SK-N-SH (cell line): ENCODE measurements around the gene ZMIZ1. TPM values are rescaled to one million over a fixed set of nuclear protein-coding genes. Genes with fewer than 3 reads are reported as not detected.

ENCODE experiments used
- CTCF ChIA-PET: fragments of 300-600, 350-600 bp; formaldehyde crosslinking; extraction: SDS; loops from one replicate; lab custom pipeline; 2021; lab: Yijun Ruan, JAX
- POLR2A ChIA-PET: fragments of 350-600 bp; sonication (Branson Sonifier 250); formaldehyde crosslinking; extraction: SDS; loops from one replicate; lab custom pipeline; 2020; ENCODE audit warnings: antibody characterized with exemption, inconsistent platforms; lab: Yijun Ruan, JAX
- DNase-seq: peaks from one replicate; pipeline ENCODE4 v3.0.0; 2012
- H2AFZ ChIP-seq: fragments of 200-600 bp; sonication (generic); 2 replicates; pipeline ENCODE4 v1.8.1; 2016; ENCODE audit warnings: antibody characterized with exemption, mild to moderate bottlenecking, low read depth
- H3F3A ChIP-seq: fragments of 200-600 bp; sonication (generic); replicated peaks from 2 replicates; pipeline ENCODE3; 2016; ENCODE audit warnings: antibody characterized with exemption, mild to moderate bottlenecking; ENCODE audit not compliant: insufficient read depth
- H3K27ac ChIP-seq, 2 experiments: fragments of 200-500 bp in 1 of 2; fragments of 200-600 bp in 1 of 2; sonication (Bioruptor generic) in 1 of 2; sonication (generic), shearing (Covaris generic) in 1 of 2; 2 replicates each; pipeline versions ENCODE4 v1.5.1 to v1.6.1; 2014 to 2016; ENCODE audit warnings: low read depth in 2 of 2, inconsistent platforms in 1 of 2, low read length in 1 of 2, mild to moderate bottlenecking in 1 of 2, mixed read lengths in 1 of 2
- H3K27me3 ChIP-seq: fragments of 200-600 bp; sonication (generic), shearing (Covaris generic); 2 replicates; pipeline ENCODE4 v1.6.1; 2016; ENCODE audit warnings: mixed run types; ENCODE audit not compliant: insufficient read depth
- H3K36me3 ChIP-seq, 2 experiments: fragments of 200-500 bp in 1 of 2; fragments of 200-600 bp in 1 of 2; sonication (Bioruptor generic) in 1 of 2; sonication (generic) in 1 of 2; replicated peaks in 1 of 2; 2 replicates each; pipeline versions ENCODE3 to v1.5.1; 2014 to 2016; ENCODE audit warnings: low read length in 1 of 2, mild to moderate bottlenecking in 1 of 2; ENCODE audit not compliant: insufficient read depth in 2 of 2, control insufficient read depth in 1 of 2
- H3K4me1 ChIP-seq, 2 experiments: fragments of 200-500 bp in 1 of 2; fragments of 200-600 bp in 1 of 2; sonication (Bioruptor generic) in 1 of 2; sonication (generic), shearing (Covaris generic) in 1 of 2; 2 replicates each; pipeline versions ENCODE4 v1.5.1 to v1.6.1; 2014 to 2016; ENCODE audit warnings: low read depth in 1 of 2, low read length in 1 of 2, mixed run types in 1 of 2; ENCODE audit not compliant: insufficient read depth in 2 of 2, control insufficient read depth in 1 of 2
- H3K4me2 ChIP-seq: fragments of 200-600 bp; sonication (generic), shearing (Covaris generic); 2 replicates; pipeline ENCODE4 v1.6.1; 2017; ENCODE audit warnings: mixed run types
- H3K4me3 ChIP-seq, 2 experiments: fragments of 200-500 bp in 1 of 2; fragments of 200-600 bp in 1 of 2; sonication (Bioruptor generic) in 1 of 2; sonication (generic), shearing (Covaris generic) in 1 of 2; 2 replicates each; pipeline versions ENCODE4 v1.5.1 to v1.8.1; 2014 to 2016; ENCODE audit warnings: low read depth in 2 of 2, inconsistent platforms in 1 of 2, low read length in 1 of 2, mild to moderate bottlenecking in 1 of 2, mixed read lengths in 1 of 2, moderate library complexity in 1 of 2
- H3K79me2 ChIP-seq: fragments of 200-600 bp; sonication (generic); 2 replicates; pipeline ENCODE4 v1.8.1; 2017; ENCODE audit warnings: mild to moderate bottlenecking; ENCODE audit not compliant: insufficient read depth
- H3K9ac ChIP-seq: fragments of 200-600 bp; sonication (generic); 2 replicates; pipeline ENCODE4 v1.6.1; 2017; ENCODE audit warnings: mixed run types
- H3K9me2 ChIP-seq: fragments of 200-600 bp; sonication (generic); 2 replicates; pipeline ENCODE4 v1.6.1; 2017; ENCODE audit warnings: mixed run types
- H3K9me3 ChIP-seq: fragments of 200-600 bp; sonication (generic); 2 replicates; pipeline ENCODE4 v1.6.1; 2017; ENCODE audit warnings: mixed run types, mild to moderate bottlenecking, moderate library complexity
- H4K20me1 ChIP-seq: fragments of 200-600 bp; sonication (generic); 2 replicates; pipeline ENCODE4 v1.6.1; 2017; ENCODE audit warnings: mild to moderate bottlenecking, mixed run types; ENCODE audit not compliant: insufficient read depth
- CTCF ChIP-seq: fragments of 200-600 bp; sonication (generic); IDR thresholded peaks from 2 replicates; pipeline ENCODE4 v1.6.1; 2017; ENCODE audit warnings: antibody characterized with exemption, mild to moderate bottlenecking, moderate library complexity
- EP300 ChIP-seq, 2 experiments: IDR thresholded peaks; 2 replicates each; pipeline versions ENCODE4 v1.4.0 to v1.6.1; 2012; ENCODE audit warnings: borderline replicate concordance in 1 of 2, low read depth in 1 of 2, low read length in 1 of 2
- FOSL2 ChIP-seq: IDR thresholded peaks from 2 replicates; pipeline ENCODE4 v1.4.0; 2012; ENCODE audit warnings: low read depth, mild to moderate bottlenecking, moderate library complexity, borderline replicate concordance
- FOXJ3 ChIP-seq: sonication (generic); formaldehyde crosslinking; IDR thresholded peaks from 2 replicates; pipeline ENCODE4 v1.5.1; 2020; ENCODE audit warnings: mild to moderate bottlenecking, missing genetic modification reagents
- FOXM1 ChIP-seq: IDR thresholded peaks from 2 replicates; pipeline ENCODE4 v1.4.0; 2012; ENCODE audit warnings: low read depth, mild to moderate bottlenecking
- GABPA ChIP-seq: IDR thresholded peaks from 2 replicates; pipeline ENCODE4 v1.4.0; 2012; ENCODE audit warnings: low read depth, mild to moderate bottlenecking
- GATA2 ChIP-seq: sonication (generic); formaldehyde crosslinking; IDR thresholded peaks from 2 replicates; pipeline ENCODE4 v1.5.0; 2020; ENCODE audit warnings: mild to moderate bottlenecking, missing genetic modification reagents
- MAX ChIP-seq: IDR thresholded peaks from 2 replicates; pipeline ENCODE4 v1.4.0; 2012; ENCODE audit warnings: low read depth
- MEF2A ChIP-seq: IDR thresholded peaks from 2 replicates; pipeline ENCODE4 v1.4.0; 2012; ENCODE audit warnings: low read depth, borderline replicate concordance
- NFIC ChIP-seq: IDR thresholded peaks from 2 replicates; pipeline ENCODE4 v1.4.0; 2012; ENCODE audit warnings: borderline replicate concordance
- PBX3 ChIP-seq: IDR thresholded peaks from 2 replicates; pipeline ENCODE4; 2012
- POLR2AphosphoS5 ChIP-seq: IDR thresholded peaks from 2 replicates; pipeline ENCODE4 v1.6.1; 2012; ENCODE audit warnings: low read depth, low read length
- RAD21 ChIP-seq: IDR thresholded peaks from 2 replicates; pipeline ENCODE4 v1.6.1; 2012; ENCODE audit warnings: mild to moderate bottlenecking, low read length
- RXRA ChIP-seq: IDR thresholded peaks from 2 replicates; pipeline ENCODE4 v1.4.0; 2012; ENCODE audit warnings: low read depth, mild to moderate bottlenecking, borderline replicate concordance
- TCF12 ChIP-seq: IDR thresholded peaks from 2 replicates; pipeline ENCODE4 v1.4.0; 2012
- TEAD4 ChIP-seq: IDR thresholded peaks from 2 replicates; pipeline ENCODE4 v1.4.0; 2012; ENCODE audit warnings: mild to moderate bottlenecking, borderline replicate concordance; ENCODE audit not compliant: insufficient read depth
- WGBS: methylation state at CpG from one replicate; pipeline ENCODE4 v1.1.6; 2017; ENCODE audit warnings: low lambda C conversion rate; 5-methylcytosine and 5-hydroxymethylcytosine counted together
- polyA plus RNA-seq, 3 experiments: library from polyadenylated mRNA; depleted of rRNA; stranded (reverse); fragments of >200 nt; gene quantifications; 2 replicates each; pipeline ENCODE4 v1.2.3, GENCODE V29; 2012

Gene ZMIZ1
- polyA plus RNA-seq, 1 of the 3 experiments (the other 2 are of a cell fraction), result 23.5 TPM

GRCh38 chr10:79108728-79109127, 40.0 kb downstream of the ZMIZ1 start:
- no peak overlapping the region for H3K4me3 ChIP-seq
- peaks cover 100% of the 10 kb centered on the region for H3K79me2 ChIP-seq
- H3K4me2 ChIP-seq, result no peak overlapping the region
- DNase-seq, result no peak
- H3K27me3 ChIP-seq, result no peaks in the 10 kb centered on the region
- H3K27ac ChIP-seq, result no peak overlapping the region; a peak in 2 of 4 replicates
- H4K20me1 ChIP-seq, result peaks cover 100% of the 10 kb centered on the region
- peaks cover 0 to 2% of the 10 kb centered on the region in 2 experiments for H3K36me3 ChIP-seq
- peaks cover 36% of the 10 kb centered on the region for H3F3A ChIP-seq
- H3K9me2 ChIP-seq, result no peaks in the 10 kb centered on the region
- TF ChIP-seq RAD21, result no peak
- no peak for TF ChIP-seq TEAD4
- no peak for TF ChIP-seq MEF2A
- TF ChIP-seq GATA2 (CRISPR knock-in tag), result no peak
- no peak for TF ChIP-seq FOXM1
- no peak for TF ChIP-seq FOXJ3 (CRISPR knock-in tag)
- H3K9me3 ChIP-seq, result no peaks in the 10 kb centered on the region
- no peak overlapping the region for H3K9ac ChIP-seq
- no peak overlapping the region for H2AFZ ChIP-seq
- H3K4me1 ChIP-seq, result peaks cover 52 to 96% of the 10 kb centered on the region in 2 experiments
- POLR2A ChIA-PET, result no interaction called here
- CTCF ChIA-PET, result interaction anchor here (0.9 to 1.6 kb wide), 6 partner anchors 14 to 1061 kb away, joined by 3 to 9 read pairs (median 3); no protein-coding TSS in a partner anchor
- 71% methylated on average over 4 of the region's 6 CpGs for WGBS

GRCh38 chr10:79111427-79111826, 42.7 kb downstream of the ZMIZ1 start:
- POLR2A ChIA-PET, result no interaction called here
- H3K4me2 ChIP-seq, result peak overlapping the region; percentile 53
- TF ChIP-seq TCF12 (peak; percentile 62), FOXJ3 (CRISPR knock-in tag) (no peak), NFIC (peak; percentile 83), EP300 (IDR thresholded peaks at IDR 0.05; ENCODE audit: borderline replicate concordance in 1 of 2, low read depth in 1 of 2, low read length in 1 of 2) (peak in 1 of 2 experiments; percentile 57; a peak in 1 of 4 replicates), GABPA (no peak), PBX3 (peak; percentile 28), RXRA (peak; percentile 85; the same call in 1 of the 2 replicates), CTCF (no peak), TEAD4 (0 out of 2 replicates have a peak, but pooled peaks have one; percentile 21), POLR2AphosphoS5 (peak; percentile 37; the same call in 1 of the 2 replicates), MAX (no peak), FOSL2 (peak; percentile 50; the same call in 1 of the 2 replicates)

More at GRCh38 chr10:79111427-79111826, 42.7 kb downstream of the ZMIZ1 start:
- Histone ChIP-seq H3K9ac (peak overlapping the region; percentile 32; the same call in 1 of the 2 replicates), H3K4me1 (peaks cover 60 to 98% of the 10 kb centered on the region in 2 experiments), H3K27me3 (no peaks in the 10 kb centered on the region), H4K20me1 (peaks cover 97% of the 10 kb centered on the region), H3K9me2 (no peaks in the 10 kb centered on the region), H2AFZ (no peak overlapping the region), H3K79me2 (peaks cover 100% of the 10 kb centered on the region), H3K9me3 (no peaks in the 10 kb centered on the region), H3K27ac (peak overlapping the region; percentile 2 to 89; a peak in 3 of 4 replicates), H3K36me3 (peaks cover 0 to 2% of the 10 kb centered on the region in 2 experiments), H3K4me3 (no peak overlapping the region), H3F3A (peaks cover 32% of the 10 kb centered on the region)
- DNase-seq, result no peak
- 42% methylated on average over 5 of the region's 5 CpGs for WGBS
- CTCF ChIA-PET, result interaction anchor here (1.0 to 1.9 kb wide), 2 partner anchors 15 to 84 kb away, joined by 3 to 6 read pairs; no protein-coding TSS in a partner anchor
